Measurements from ENCODE around the gene MAT2A.
"Not testable (repeated sequence)": the region's sequence is repeated elsewhere in the genome, so short reads cannot be mapped to it uniquely, and the experiment has no call there.

Gene MAT2A

GRCh38 chr2:85580206-85580605, 41.2 kb downstream of the MAT2A start:
- DNase-seq, result no peak

- no peak for DNase-seq
Measured at GRCh38 chr2:85582492-85582891, 43.5 kb downstream of the MAT2A start.

DNA sequence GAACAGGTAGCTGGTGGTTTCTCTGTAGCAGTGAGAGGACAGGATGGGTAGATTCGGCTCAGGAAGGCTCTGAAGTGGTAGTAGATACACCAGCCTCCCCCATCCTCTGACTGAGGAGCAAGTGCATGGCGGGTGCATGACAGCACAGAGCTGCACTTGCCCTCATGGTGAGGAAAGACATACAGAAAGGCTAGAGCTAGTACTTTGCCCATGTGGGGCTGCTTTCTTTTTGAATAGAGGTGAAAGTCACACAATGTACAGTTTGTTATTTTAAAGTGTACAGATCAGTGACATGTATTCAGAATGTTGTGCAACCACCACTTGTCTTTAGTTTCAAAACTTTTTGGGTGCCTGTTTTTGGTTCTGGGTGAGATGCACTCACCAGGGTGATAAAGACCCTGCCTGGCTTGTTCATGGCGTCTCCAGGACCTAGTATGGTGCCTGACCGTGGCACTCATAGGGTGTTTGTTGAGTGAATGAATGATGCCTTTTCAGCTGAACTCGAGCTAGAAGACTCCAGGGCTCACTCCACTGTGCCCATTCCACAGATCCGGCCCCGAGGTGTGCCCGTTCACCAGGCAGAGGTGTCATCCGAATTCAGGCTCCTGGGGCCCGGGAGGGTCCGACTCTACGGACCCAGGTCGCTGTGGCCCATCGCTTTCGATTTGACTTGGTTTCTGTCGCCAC, 44.8 kb downstream of the MAT2A start:
- no peak for DNase-seq

DNA sequence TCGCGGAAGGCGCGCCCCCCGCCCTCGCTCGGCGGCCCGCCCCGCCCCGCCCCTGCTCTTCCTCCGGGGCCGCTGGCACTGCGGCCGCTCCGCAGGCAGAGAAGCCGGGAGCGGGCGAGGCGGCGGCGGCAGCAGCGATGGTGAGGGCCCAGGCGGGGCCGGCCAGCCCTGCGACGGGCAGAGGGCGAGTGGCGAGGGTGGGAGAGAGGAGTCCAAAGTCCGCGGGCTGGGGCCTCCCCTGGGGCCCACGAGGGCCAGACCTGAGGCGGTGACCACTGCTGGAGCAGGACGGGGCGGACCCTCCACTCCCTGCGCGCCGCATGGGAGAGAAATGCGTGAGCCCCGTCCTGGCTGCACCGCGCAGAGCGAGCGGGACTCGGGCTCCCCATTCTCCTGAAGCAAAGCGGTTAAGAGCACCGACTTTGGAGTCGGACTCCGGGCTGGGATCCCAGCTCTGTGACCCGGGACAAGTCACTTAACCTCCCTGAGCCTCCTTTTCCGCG, 45.4 kb downstream of the MAT2A start, which contains the start of gene VAMP5:
VAMP5 (plus strand) TSS at position 78 of the 503 bp plus-strand sequence; CDS start at position 138, 60 bp downstream.
- peak; percentile 50 for DNase-seq

- peak; percentile 82 for DNase-seq
Measured at GRCh38 chr2:85584857-85585780, 46.2 kb downstream of the MAT2A start.

GRCh38 chr2:85585781-85586105, 46.8 kb downstream of the MAT2A start:
- peak; percentile 69 for DNase-seq

DNA sequence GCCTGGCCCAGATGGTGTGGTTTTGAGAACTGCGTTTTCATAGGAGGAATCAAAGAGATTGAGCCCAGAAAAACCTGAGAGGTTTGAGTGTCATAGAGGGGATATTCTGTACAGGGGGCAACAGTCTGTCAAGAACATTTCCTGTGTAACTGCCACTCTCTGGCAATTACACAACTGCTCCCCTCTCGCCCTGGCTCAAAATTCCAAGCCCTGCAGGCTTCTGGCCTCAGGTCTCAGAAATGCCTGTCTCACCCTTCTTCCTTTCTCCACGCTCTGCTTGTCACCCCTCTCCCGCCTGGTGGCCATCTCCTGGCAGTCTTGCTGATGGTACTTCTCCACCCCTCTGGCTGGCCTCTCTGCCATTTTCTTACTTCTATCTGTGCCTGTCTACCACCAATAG, 49.3 kb downstream of the MAT2A start:
- no peak for DNase-seq

- DNase-seq, result no peak
Measured at GRCh38 chr2:85588645-85589044, 49.7 kb downstream of the MAT2A start.

DNA sequence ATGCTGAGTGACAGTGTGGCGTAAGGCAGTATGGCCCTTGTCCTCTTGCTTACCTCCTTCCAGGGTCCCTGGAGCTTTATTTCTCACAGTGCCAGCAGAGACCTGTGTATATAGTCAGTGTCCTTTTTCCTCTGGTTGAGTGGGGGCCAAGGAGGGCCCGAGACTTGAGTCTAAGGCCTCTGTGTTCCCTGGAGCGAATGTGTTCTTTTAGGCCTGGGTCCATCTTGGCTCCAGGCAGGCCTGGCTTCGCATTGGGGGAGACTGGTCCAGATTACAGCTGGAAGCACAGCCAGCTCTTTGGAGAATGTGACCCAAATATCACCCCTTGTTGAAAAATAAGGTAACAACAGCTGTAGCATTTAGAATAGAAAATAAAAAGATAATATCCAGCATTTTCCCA, 50.2 kb downstream of the MAT2A start:
- DNase-seq, result no peak

- DNase-seq, result peak; percentile 85
Measured at GRCh38 chr2:85589982-85590791, 51.2 kb downstream of the MAT2A start.

DNA sequence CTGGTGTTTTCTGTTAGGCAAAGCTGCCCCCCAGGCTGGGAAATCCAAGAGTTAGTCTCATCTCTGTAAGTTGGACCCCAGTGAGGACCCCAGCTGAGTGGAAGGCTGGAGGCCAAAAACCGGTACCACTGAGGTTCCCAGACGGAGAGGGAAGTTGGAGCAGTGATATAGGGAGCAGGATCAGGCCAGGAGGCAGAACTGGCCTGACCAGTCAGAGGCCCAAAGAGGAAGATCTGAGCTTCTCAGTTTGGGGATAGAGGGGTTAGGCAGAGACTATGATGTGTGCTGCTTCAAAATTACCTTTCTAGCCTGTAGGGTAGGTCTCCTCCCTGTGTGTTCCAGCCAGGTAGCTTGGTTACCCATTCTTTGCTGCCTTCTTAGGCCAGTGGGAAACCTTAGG, 52.0 kb downstream of the MAT2A start:
- DNase-seq, result no peak

- DNase-seq, result no peak
Measured at GRCh38 chr2:85591563-85591962, 52.6 kb downstream of the MAT2A start.

GRCh38 chr2:85592299-85592698, 53.3 kb downstream of the MAT2A start:
- not testable (repeated sequence) for DNase-seq

DNA sequence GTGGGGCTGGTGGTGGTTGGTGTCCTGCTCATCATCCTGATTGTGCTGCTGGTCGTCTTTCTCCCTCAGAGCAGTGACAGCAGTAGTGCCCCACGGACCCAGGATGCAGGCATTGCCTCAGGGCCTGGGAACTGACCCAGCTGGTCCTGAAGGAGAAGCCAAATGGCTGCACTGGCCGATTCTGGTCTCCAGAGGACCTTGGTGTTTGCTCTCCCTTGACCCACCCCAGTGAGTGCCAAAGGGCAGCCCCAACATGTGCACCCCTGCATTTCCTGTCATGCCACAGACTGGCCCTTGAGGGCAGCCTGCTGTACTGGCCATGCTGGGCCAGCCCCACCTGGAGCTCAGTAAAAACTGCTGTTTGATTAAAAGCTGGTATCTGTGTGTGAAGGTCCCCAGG, 54.1 kb downstream of the MAT2A start:
- DNase-seq, result no peak

Data from EL (cell line).